AG04449 (cell line): Measurements from ENCODE around the gene ALDH18A1.

Experiments
- CTCF ChIA-PET: fragments of 350-600 bp; formaldehyde crosslinking; extraction: SDS; loops from one replicate; lab custom pipeline; 2021; ENCODE audit warnings: antibody characterized with exemption; lab: Yijun Ruan, JAX
- POLR2A ChIA-PET: fragments of 400-600, 350-600 bp; formaldehyde crosslinking; extraction: SDS; loops from one replicate; lab custom pipeline; 2020; ENCODE audit warnings: antibody characterized with exemption, inconsistent platforms; lab: Yijun Ruan, JAX
- DNase-seq: peaks from one replicate; pipeline ENCODE4 v3.0.0-alpha.2; 2010; ENCODE audit warnings: low read depth, low spot score
- H3K4me3 ChIP-seq: 2 replicates; pipeline ENCODE4 v1.5.1; 2011; ENCODE audit warnings: low read depth, mild to moderate bottlenecking, control low read depth, low read length
- TF ChIP-seq, protein P1 (sequence below): IDR thresholded peaks from one replicate; pipeline ENCODE4 v1.5.1; 2011; ENCODE audit warnings: mild to moderate bottlenecking, moderate library complexity, low read length, control low read depth, inconsistent platforms; ENCODE audit not compliant: insufficient read depth; ENCODE audit errors: missing control alignments

Gene ALDH18A1

DNA sequence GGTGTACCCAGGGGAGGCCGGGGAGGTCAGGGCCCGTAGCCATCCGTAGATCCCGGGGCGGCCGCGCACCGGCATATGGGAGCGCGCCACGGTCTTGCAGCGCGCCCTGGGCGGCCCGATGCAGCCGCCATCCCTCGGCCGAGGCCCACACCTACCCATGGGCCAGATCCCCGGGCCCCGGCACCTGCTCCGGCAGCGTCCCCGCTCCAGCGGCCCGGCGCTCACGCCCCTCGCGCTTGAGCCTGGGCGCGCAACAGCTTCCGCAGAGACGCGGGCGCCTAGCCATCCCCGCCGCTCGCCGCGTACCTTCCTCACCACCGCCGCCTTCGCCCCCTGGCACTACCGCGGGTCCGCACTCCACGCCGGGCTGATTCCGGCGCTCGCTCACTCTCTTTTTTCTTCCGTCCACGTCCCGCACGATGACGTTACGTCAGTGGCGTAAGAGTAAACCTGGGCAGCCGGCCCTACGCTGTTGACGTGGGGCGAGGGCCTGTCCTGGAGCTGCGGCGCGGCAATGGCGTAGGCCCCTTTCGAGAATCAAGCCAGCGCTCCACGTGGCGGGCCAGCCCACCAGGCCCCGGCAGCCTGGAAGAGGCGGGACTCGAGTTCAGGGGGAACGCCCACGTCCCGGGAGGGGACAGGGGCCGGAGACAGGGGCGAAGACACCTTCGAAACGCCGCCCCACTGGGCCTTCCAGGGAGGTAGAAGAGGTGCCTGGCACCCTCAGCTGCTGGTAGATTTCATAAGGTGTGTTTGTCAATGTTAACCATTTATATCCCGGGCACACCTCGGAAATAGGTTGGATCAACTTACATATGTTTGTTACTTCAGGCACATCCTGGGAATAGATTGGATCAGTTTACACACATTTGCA lies at the start of gene ALDH18A1:
Gene ALDH18A1 (minus strand): TSS at position 421 of the 874 bp plus-strand sequence. CDS start 3,334 bp downstream, outside the sequence.
- ChIA-PET CTCF (interaction anchor here (1.1 kb wide), 1 partner anchor 37 kb away, joined by 6 read pairs; the partner anchor contains the start of gene TCTN3), POLR2A (no interaction called here)
- TF ChIP-seq, protein P1, sequence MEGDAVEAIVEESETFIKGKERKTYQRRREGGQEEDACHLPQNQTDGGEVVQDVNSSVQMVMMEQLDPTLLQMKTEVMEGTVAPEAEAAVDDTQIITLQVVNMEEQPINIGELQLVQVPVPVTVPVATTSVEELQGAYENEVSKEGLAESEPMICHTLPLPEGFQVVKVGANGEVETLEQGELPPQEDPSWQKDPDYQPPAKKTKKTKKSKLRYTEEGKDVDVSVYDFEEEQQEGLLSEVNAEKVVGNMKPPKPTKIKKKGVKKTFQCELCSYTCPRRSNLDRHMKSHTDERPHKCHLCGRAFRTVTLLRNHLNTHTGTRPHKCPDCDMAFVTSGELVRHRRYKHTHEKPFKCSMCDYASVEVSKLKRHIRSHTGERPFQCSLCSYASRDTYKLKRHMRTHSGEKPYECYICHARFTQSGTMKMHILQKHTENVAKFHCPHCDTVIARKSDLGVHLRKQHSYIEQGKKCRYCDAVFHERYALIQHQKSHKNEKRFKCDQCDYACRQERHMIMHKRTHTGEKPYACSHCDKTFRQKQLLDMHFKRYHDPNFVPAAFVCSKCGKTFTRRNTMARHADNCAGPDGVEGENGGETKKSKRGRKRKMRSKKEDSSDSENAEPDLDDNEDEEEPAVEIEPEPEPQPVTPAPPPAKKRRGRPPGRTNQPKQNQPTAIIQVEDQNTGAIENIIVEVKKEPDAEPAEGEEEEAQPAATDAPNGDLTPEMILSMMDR, result no peak
- peak; percentile 56 for DNase-seq
- H3K4me3 ChIP-seq, result peak within 1 kb of the TSS; percentile 82

DNA sequence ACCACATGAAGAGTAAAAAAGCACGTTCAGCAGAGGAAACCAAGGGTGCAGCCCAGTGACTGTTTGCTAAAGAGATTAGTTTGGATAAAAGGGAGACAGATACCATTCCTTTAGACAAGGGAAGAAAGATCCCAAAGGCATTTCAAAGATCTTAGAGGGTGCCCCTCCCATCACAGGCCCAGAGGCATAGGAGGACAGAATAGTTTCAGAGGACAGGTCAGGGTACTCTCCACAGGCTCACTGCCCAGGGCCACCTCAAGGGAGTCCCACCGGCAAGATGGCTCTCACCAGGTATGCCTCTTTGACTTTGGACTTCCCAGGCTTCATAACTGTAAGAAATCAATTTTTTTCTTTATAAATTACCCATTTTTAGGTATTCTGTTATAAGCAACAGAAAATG lies 41.9 kb upstream of the ALDH18A1 start:
- no peak for DNase-seq
- H3K4me3 ChIP-seq, result no peak overlapping the region
- ChIA-PET POLR2A (no interaction called here), CTCF (interaction anchor here (7.6 kb wide), 1 partner anchor 144 kb away, joined by 495 read pairs; no protein-coding TSS in a partner anchor)
- TF ChIP-seq, protein P1, result no peak

DNA sequence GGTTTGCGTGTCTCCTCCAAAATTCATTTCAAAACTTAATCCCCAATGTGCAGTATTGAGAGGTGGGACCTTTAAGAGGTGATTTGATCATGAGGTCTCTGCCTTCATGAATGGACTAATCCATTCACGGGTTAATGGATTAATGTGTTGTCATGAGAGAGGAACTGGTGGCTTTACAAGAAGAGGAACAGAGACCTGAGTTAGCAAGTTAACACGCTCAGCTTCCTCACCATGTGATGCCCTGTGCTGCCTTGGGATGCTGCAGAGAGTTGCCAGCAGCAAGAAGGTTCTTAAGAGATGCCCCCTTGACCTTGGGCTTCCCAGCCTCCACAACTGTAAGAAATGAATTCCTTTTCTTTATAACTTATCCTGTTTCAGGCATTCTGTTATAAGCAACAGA lies 40.9 kb upstream of the ALDH18A1 start:
- CTCF ChIA-PET, result interaction anchor here (7.6 kb wide), 1 partner anchor 145 kb away, joined by 495 read pairs; no protein-coding TSS in a partner anchor
- no peak overlapping the region for H3K4me3 ChIP-seq
- TF ChIP-seq, protein P1, result no peak
- POLR2A ChIA-PET, result no interaction called here
- no peak for DNase-seq

DNA sequence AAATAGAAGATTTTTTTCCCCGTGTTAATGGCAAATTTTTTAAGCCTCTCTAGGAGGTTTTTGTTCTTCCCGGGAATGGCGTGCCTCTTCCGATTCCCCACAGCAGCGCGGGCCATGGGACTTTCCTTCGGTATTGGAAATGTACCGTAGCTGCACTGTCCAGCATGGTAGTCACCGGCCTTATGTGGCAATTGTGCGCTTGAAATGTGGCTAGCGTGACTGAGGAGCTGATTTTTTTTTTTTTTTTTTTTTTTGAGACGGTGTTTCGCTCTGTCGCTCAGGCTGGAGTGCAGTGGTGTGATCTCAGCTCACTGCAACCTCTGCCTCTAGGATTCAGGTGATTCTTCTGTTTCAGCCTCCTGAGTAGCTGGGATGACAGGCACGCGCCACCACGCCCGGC lies 38.2 kb upstream of the ALDH18A1 start:
- POLR2A ChIA-PET, result no interaction called here
- TF ChIP-seq, protein P1, result no peak
- CTCF ChIA-PET, result interaction anchor here (0.6 to 7.6 kb wide), 35 partner anchors 9 to 1894 kb away, joined by 3 to 495 read pairs (median 9); partner anchors contain the start of genes ALDH18A1 and CC2D2B
- no peak overlapping the region for H3K4me3 ChIP-seq
- DNase-seq, result no peak

DNA sequence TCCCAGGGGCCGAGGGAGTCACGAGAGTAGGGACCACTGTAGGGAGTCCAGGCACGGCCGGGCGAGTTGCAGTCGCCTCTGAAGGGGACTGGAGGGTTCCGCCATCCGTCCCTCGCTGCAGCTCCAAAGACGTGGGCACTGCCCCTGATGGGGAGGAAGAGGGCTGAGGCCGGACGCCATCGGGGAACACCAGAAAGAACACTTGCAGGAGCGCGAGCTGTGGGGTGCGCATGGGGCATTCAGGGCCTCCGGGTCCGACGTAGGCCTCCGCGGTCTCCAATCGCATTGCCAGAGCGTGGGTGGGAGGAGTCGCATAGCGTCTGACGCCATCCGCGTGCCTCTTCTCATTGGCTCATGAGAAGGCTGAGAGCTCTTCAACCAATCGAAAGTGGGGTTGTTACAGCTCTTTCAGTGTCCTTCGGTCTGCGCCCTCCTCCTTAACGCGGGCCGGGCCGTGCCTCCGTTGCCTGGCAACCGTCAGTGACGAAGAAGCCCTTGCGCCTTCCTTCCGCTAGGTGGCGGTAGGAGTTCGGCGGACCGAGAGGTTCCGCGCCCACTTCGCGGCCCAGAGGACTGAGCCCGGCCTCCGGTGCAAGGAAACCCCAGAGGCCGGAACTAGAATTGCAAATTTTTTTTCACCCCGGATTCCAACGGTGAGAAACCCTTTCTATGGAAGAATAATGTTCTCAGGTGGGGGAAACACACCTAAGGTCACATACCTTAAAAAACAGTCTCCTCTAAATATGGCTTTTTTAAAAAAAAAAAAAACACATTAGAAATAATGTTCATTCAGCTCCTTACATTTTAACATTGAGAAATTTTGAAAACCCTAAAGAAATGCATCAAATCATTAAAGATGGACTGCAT lies 37.4 kb upstream of the ALDH18A1 start, which contains the start of gene TCTN3:
Gene TCTN3 (minus strand): TSS at position 260 of the 867 bp plus-strand sequence. CDS start 28 bp downstream, at position 232.
- ChIA-PET POLR2A (interaction anchor here (0.8 to 1.0 kb wide), 3 partner anchors 144 to 214 kb away, joined by 3 to 4 read pairs (median 4); partner anchors contain the start of gene CC2D2B), CTCF (interaction anchor here (0.5 to 7.6 kb wide), 71 partner anchors 10 to 1894 kb away, joined by 3 to 495 read pairs (median 5); partner anchors contain the start of genes ALDH18A1, CC2D2B and ENTPD1)
- H3K4me3 ChIP-seq, result peak within 1 kb of the TSS; percentile 98
- DNase-seq, result peak; percentile 98
- TF ChIP-seq, protein P1, result peak; percentile 100
